Naive thymus-derived CD8-positive, alpha-beta T cell (primary cell): ENCODE results near the gene ATP6V0A4. TPM values are rescaled to one million over a fixed set of nuclear protein-coding genes. Genes with fewer than 3 reads are reported as not detected.
A peak's percentile ranks its signal among the peaks of the same experiment; 100 is the strongest.
"Not testable (repeated sequence)": the region's sequence is repeated elsewhere in the genome, so short reads cannot be mapped to it uniquely, and the experiment has no call there.

Experiments
- ATAC-seq, 2 donors: fragments of 150-1000 bp; cut with Tn5 transposase in 1 of 2; sonication (Bioruptor Pico), chemical (Tn5 transposase) in 1 of 2; 1 replicate in 1 of 2; 2 replicates in 1 of 2; pipeline ENCODE4 v1.10.0; 2021; ENCODE audit warnings: mild to moderate bottlenecking in 2 of 2, moderate library complexity in 2 of 2
- POLR2A ChIA-PET: fragments of 350-600 bp; sonication (Branson Sonifier 250); formaldehyde crosslinking; loops from one replicate; lab custom pipeline; 2021; ENCODE audit warnings: antibody characterized with exemption; lab: Charles Lee
- DNase-seq, 10 donors: peaks; one replicate each; pipeline versions ENCODE4 v3.0.0 to v3.0.0-alpha.2; 2020 to 2022
- H3K27ac Mint-ChIP-seq, 10 donors: one replicate each; pipeline ENCODE4 v1.8.0; 2020 to 2022; ENCODE audit warnings: mild to moderate bottlenecking in 10 of 10, mixed read lengths in 10 of 10, moderate library complexity in 4 of 10, inconsistent platforms in 1 of 10
- H3K27me3 Mint-ChIP-seq, 5 donors: one replicate each; pipeline ENCODE4 v1.8.0; 2021 to 2022; ENCODE audit warnings: mixed read lengths in 5 of 5
- H3K36me3 Mint-ChIP-seq, 3 donors: one replicate each; pipeline ENCODE4 v1.8.0; 2020 to 2022; ENCODE audit warnings: mixed read lengths in 3 of 3, mild to moderate bottlenecking in 2 of 3, inconsistent platforms in 1 of 3
- H3K4me1 Mint-ChIP-seq, 4 donors: one replicate each; pipeline ENCODE4 v1.8.0; 2021 to 2022; ENCODE audit warnings: mixed read lengths in 4 of 4
- H3K4me3 Mint-ChIP-seq, 10 donors: one replicate each; pipeline ENCODE4 v1.8.0; 2020 to 2022; ENCODE audit warnings: mild to moderate bottlenecking in 10 of 10, mixed read lengths in 10 of 10, moderate library complexity in 6 of 10, inconsistent platforms in 1 of 10
- H3K9me3 Mint-ChIP-seq, 9 donors: one replicate each; pipeline ENCODE4 v1.8.0; 2020 to 2022; ENCODE audit warnings: mixed read lengths in 9 of 9, mild to moderate bottlenecking in 3 of 9, inconsistent platforms in 1 of 9, moderate library complexity in 1 of 9
- polyA plus RNA-seq, 3 donors: library from polyadenylated mRNA; unstranded; fragments of 300-500 nt; fragmentation: Illumina TruSeq; gene quantifications; one replicate each; pipeline ENCODE4 v1.2.3, GENCODE V29; 2021
- total RNA-seq, 8 experiments: library from RNA in 2 of 8; stranded (reverse) in 2 of 8; gene quantifications; one replicate each; pipeline ENCODE4 v1.2.3 and lab custom pipeline; 2021 to 2026

The ATP6V0A4 gene
- total and polyA plus RNA-seq, 5 experiments from 2014 or later = not detected

GRCh38 chr7:138799336-138800000, 1.5 kb upstream of the ATP6V0A4 start:
- Mint-ChIP-seq H3K4me1 (peaks cover 7 to 13% (median 10%) of the 10 kb centered on the region in 4 donors), H3K4me3 (no peak overlapping the region), H3K36me3 (no peaks in the 10 kb centered on the region), H3K9me3 (peaks cover 0 to 6% (median 0%) of the 10 kb centered on the region in 9 donors), H3K27ac (peak overlapping the region in 1 of 10 donors; percentile 44), H3K27me3 (peaks cover 0 to 3% (median 0%) of the 10 kb centered on the region in 5 donors)
- ATAC-seq = no peak
- DNase-seq = no peak
- POLR2A ChIA-PET = no interaction called here

GRCh38 chr7:138798836-138799235, 840 bp upstream of the ATP6V0A4 start:
- DNase-seq (no peak), ATAC-seq (no peak)
- POLR2A ChIA-PET = no interaction called here
- Mint-ChIP-seq H3K36me3 (no peaks in the 10 kb centered on the region), H3K4me1 (peaks cover 7 to 13% (median 10%) of the 10 kb centered on the region in 4 donors), H3K4me3 (no peak overlapping the region), H3K9me3 (peaks cover 0 to 4% (median 0%) of the 10 kb centered on the region in 9 donors), H3K27me3 (peaks cover 0 to 3% (median 0%) of the 10 kb centered on the region in 5 donors), H3K27ac (peak overlapping the region in 5 of 10 donors; percentile 11 to 81 (median 44))

GRCh38 chr7:138797046-138797445, 950 bp downstream of the ATP6V0A4 start:
- ATAC-seq, POLR2A ChIA-PET, DNase-seq, H3K4me3 Mint-ChIP-seq, H3K36me3 Mint-ChIP-seq, H3K9me3 Mint-ChIP-seq, H3K27me3 Mint-ChIP-seq: not testable (repeated sequence)
- peaks cover 7 to 13% (median 10%) of the 10 kb centered on the region in 4 donors for H3K4me1 Mint-ChIP-seq
- H3K27ac Mint-ChIP-seq = peak overlapping the region in 2 of 10 donors; percentile 9 to 36

- no peak for DNase-seq
- H3K27ac Mint-ChIP-seq = no peak overlapping the region
Measured at GRCh38 chr7:138796038-138796615, 1.9 kb downstream of the ATP6V0A4 start.

GRCh38 chr7:138785587-138786437, 12.2 kb downstream of the ATP6V0A4 start:
- peaks cover 0 to 42% (median 13%) of the 10 kb centered on the region in 9 donors for H3K9me3 Mint-ChIP-seq
- no peak overlapping the region for H3K4me3 Mint-ChIP-seq
- H3K36me3 Mint-ChIP-seq = peaks cover 0 to 25% (median 17%) of the 10 kb centered on the region in 3 donors
- DNase-seq = no peak
- peaks cover 0 to 9% (median 3%) of the 10 kb centered on the region in 5 donors for H3K27me3 Mint-ChIP-seq
- ATAC-seq = no peak
- peak overlapping the region in 1 of 10 donors; percentile 74 for H3K27ac Mint-ChIP-seq
- H3K4me1 Mint-ChIP-seq = no peaks in the 10 kb centered on the region
- POLR2A ChIA-PET = no interaction called here

More at GRCh38 chr7:138796038-138796615, 1.9 kb downstream of the ATP6V0A4 start:
- H3K9me3 Mint-ChIP-seq = peaks cover 0 to 4% (median 0%) of the 10 kb centered on the region in 9 donors
- peaks cover 7 to 13% (median 10%) of the 10 kb centered on the region in 4 donors for H3K4me1 Mint-ChIP-seq
- ATAC-seq = no peak
- peaks cover 0 to 3% (median 0%) of the 10 kb centered on the region in 3 donors for H3K36me3 Mint-ChIP-seq
- H3K27me3 Mint-ChIP-seq = peaks cover 0 to 3% (median 0%) of the 10 kb centered on the region in 5 donors
- no peak overlapping the region for H3K4me3 Mint-ChIP-seq
- POLR2A ChIA-PET = no interaction called here

GRCh38 chr7:138784692-138785091, 13.3 kb downstream of the ATP6V0A4 start:
- DNase-seq (no peak), ATAC-seq (no peak)
- Mint-ChIP-seq H3K27ac (no peak overlapping the region), H3K4me3 (no peak overlapping the region), H3K36me3 (peaks cover 0 to 25% (median 17%) of the 10 kb centered on the region in 3 donors), H3K9me3 (peaks cover 0 to 42% (median 13%) of the 10 kb centered on the region in 9 donors), H3K4me1 (no peaks in the 10 kb centered on the region), H3K27me3 (peaks cover 0 to 9% (median 3%) of the 10 kb centered on the region in 5 donors)
- POLR2A ChIA-PET = no interaction called here

GRCh38 chr7:138781004-138781403, 17.0 kb downstream of the ATP6V0A4 start:
- DNase-seq = no peak
- no peak overlapping the region for H3K4me3 Mint-ChIP-seq
- peaks cover 0 to 16% (median 11%) of the 10 kb centered on the region in 3 donors for H3K36me3 Mint-ChIP-seq
- H3K9me3 Mint-ChIP-seq = peaks cover 0 to 18% (median 7%) of the 10 kb centered on the region in 9 donors
- POLR2A ChIA-PET = no interaction called here
- no peak for ATAC-seq
- H3K4me1 Mint-ChIP-seq = no peaks in the 10 kb centered on the region
- H3K27ac Mint-ChIP-seq = no peak overlapping the region
- H3K27me3 Mint-ChIP-seq = peaks cover 0 to 5% (median 2%) of the 10 kb centered on the region in 5 donors

- no peak for DNase-seq
- H3K4me3 Mint-ChIP-seq = no peak overlapping the region
- H3K27me3 Mint-ChIP-seq = peaks cover 0 to 5% (median 0%) of the 10 kb centered on the region in 5 donors
- POLR2A ChIA-PET = interaction anchor here (0.5 kb wide), 1 partner anchor 39 kb away, joined by 3 read pairs; no protein-coding TSS in a partner anchor
- no peak for ATAC-seq
- peak overlapping the region in 2 of 10 donors; percentile 60 to 67 for H3K27ac Mint-ChIP-seq
- H3K36me3 Mint-ChIP-seq = peaks cover 0 to 5% (median 5%) of the 10 kb centered on the region in 3 donors
- H3K4me1 Mint-ChIP-seq = peaks cover 0 to 4% (median 0%) of the 10 kb centered on the region in 4 donors
- H3K9me3 Mint-ChIP-seq = peaks cover 0 to 5% (median 0%) of the 10 kb centered on the region in 9 donors
Measured at GRCh38 chr7:138776166-138776833, 21.7 kb downstream of the ATP6V0A4 start.

GRCh38 chr7:138773817-138774216, 24.2 kb downstream of the ATP6V0A4 start:
- Mint-ChIP-seq H3K4me3 (no peak overlapping the region), H3K9me3 (no peaks in the 10 kb centered on the region), H3K4me1 (peaks cover 0 to 4% (median 0%) of the 10 kb centered on the region in 4 donors), H3K27ac (peak overlapping the region in 1 of 10 donors; percentile 84), H3K27me3 (peaks cover 0 to 5% (median 0%) of the 10 kb centered on the region in 5 donors), H3K36me3 (no peaks in the 10 kb centered on the region)
- POLR2A ChIA-PET = interaction anchor here (0.5 to 0.6 kb wide), 2 partner anchors 9 to 38 kb away, joined by 3 read pairs; no protein-coding TSS in a partner anchor
- DNase-seq (no peak), ATAC-seq (no peak)

GRCh38 chr7:138773176-138773575, 24.8 kb downstream of the ATP6V0A4 start:
- no peak for ATAC-seq
- Mint-ChIP-seq H3K27me3 (peaks cover 0 to 5% (median 0%) of the 10 kb centered on the region in 5 donors), H3K27ac (peak overlapping the region in 3 of 10 donors; percentile 6 to 84 (median 38)), H3K4me3 (no peak overlapping the region), H3K36me3 (no peaks in the 10 kb centered on the region), H3K9me3 (no peaks in the 10 kb centered on the region), H3K4me1 (peaks cover 0 to 4% (median 0%) of the 10 kb centered on the region in 4 donors)
- DNase-seq = no peak
- POLR2A ChIA-PET = interaction anchor here (0.5 to 0.6 kb wide), 2 partner anchors 8 to 39 kb away, joined by 3 read pairs; no protein-coding TSS in a partner anchor

- no peaks in the 10 kb centered on the region for H3K9me3 Mint-ChIP-seq
- peak overlapping the region in 1 of 10 donors; percentile 32 for H3K27ac Mint-ChIP-seq
- no peak overlapping the region for H3K4me3 Mint-ChIP-seq
- H3K4me1 Mint-ChIP-seq = peaks cover 0 to 4% (median 0%) of the 10 kb centered on the region in 4 donors
- DNase-seq = no peak
- H3K36me3 Mint-ChIP-seq = no peaks in the 10 kb centered on the region
- POLR2A ChIA-PET = no interaction called here
- H3K27me3 Mint-ChIP-seq = peaks cover 0 to 5% (median 0%) of the 10 kb centered on the region in 5 donors
- no peak for ATAC-seq
Measured at GRCh38 chr7:138770904-138771303, 27.1 kb downstream of the ATP6V0A4 start.
